Measurements from ENCODE around the gene USP49.
"Not testable (repeated sequence)": the region's sequence is repeated elsewhere in the genome, so short reads cannot be mapped to it uniquely, and the experiment has no call there.

USP49 gene

DNA sequence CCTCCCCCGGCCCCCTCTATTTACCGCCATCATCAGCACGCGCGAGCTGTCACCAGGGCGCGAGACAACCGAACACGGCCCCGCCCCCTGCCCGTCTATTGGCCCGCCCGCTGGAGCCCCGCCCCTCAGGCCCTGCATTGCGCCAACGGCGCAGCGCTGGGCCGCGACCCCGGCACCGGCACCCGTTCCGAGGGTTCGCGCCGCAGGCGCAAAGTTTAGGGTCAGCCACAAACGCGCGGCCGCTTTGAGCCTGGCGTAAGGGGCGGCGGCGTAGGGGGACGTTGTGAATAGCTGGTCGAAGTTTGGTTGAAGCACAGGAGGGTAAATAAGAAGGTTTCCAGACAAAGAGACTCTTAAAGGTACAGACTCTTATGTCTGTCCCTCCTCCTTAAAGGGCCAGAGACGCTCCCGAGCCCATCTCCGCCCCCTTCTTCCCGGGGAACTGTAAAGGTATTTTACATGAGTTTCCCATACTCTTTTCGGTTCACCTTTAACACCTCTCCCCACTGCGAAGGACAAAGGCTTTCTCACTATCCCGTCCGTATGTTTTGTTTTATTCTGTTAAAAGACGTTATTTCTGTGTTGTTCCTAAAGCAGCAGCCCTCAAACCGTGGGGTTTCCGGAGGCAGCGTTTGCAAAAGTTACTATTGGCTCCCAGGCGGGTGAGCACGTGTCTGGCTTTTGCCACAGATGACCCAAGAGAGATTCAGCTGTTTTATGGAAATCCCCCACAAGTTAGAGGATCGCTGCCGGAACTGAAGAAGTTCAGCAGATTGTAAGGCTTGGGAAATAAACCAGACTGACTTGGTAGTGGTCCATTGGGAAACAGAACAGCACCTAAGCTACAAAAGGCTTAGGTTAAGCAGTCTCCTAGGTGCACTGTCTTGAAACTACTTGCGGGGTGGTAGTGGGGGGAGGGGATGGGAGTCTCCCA is at the start of gene USP49:
USP49 (minus strand) TSS at position 76 of the 934 bp plus-strand sequence. CDS start 88,392 bp downstream, outside the sequence.
- peak; percentile 87 to 90 for DNase-seq (ENCODE audit: low read depth in 1 of 2, low spot score in 1 of 2)
- no peak for TF ChIP-seq JUND (IDR thresholded peaks at IDR 0.05; ENCODE audit: low read depth)
- in situ Hi-C loops (cut with HindIII; ENCODE audit: low pct_unique_long_range_greater_than_20kb, low sequenced_read_pairs), result no loop called here

DNA sequence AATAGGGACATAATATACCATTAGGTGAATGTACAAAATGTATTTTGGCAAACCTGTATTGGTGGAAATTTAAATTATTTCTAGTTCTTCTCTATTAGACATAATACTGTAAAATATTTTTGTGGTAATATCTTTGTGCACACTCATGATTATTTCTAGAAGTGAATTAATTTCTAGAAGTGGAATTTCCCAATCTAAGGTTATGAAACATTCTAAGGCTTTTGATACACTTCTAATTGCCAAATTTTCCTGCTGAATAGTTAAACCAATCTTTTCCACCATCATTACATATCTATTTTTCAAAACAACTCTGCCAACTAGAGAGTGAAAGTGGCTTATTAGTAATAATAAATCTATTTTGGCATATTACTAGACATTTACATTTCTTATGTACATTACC is 48.3 kb upstream of the USP49 start:
- in situ Hi-C loops (cut with HindIII; ENCODE audit: low pct_unique_long_range_greater_than_20kb, low sequenced_read_pairs), result no loop called here
- TF ChIP-seq JUND (IDR thresholded peaks at IDR 0.05; ENCODE audit: low read depth), result no peak
- DNase-seq (ENCODE audit: low read depth in 1 of 2, low spot score in 1 of 2), result no peak

DNA sequence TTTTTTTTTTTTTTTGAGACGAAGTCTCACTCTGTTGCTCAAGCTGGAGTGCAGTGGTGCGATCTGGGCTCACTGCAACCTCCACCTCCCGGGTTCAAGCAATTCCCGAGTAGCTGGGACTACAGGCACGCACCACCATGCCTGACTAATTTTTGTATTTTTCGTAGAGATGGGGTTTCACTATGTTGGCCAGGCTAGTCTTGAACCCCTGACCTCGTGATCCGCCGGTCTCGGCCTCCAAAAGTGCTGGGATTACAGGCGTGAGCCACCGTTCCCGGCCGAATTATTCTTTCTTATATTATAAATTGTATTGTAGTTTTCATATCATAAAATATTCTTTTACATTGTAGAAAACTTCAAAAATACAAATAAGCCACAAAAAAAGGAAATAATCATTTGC is 47.7 kb upstream of the USP49 start:
- in situ Hi-C loops (cut with HindIII; ENCODE audit: low pct_unique_long_range_greater_than_20kb, low sequenced_read_pairs); DNase-seq (ENCODE audit: low read depth in 1 of 2, low spot score in 1 of 2): not testable (repeated sequence)

DNA sequence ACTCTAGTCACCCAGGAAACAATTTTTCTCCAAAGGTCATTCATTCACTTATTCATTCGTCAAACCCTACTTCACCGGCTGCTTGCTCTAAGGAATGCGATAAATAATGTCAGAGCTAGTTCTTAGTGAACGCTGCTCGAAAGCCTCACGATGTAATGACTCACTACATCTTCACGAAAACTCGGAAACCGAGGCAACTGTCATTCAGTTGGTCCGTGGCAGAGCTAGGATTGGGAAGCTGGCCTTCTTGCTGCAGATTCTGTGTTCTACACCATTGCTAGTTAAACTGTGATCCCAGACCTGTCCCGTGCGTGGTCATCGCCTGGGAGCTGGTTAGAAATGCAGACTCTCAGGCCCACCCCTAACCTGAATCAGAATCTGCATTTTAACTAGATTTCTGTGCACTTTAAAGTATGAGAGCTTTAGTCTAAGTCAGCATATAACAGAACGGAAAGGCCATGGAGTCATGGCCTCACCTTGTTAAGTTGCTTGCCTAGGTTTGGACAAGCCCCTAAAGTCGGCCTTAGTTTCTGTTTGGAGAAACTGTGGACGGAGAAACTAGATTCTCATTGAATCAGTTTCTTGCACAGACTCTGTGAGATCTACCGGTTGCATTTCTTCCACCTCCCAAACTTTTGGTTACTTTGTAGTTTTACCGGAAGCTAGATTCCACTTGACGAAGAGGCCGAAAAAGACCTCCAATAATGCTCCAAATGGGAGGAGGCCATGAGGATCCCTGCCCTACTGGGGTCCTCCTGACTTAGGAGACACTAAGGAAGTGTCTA is 47.1 kb upstream of the USP49 start:
- in situ Hi-C loops (cut with HindIII; ENCODE audit: low pct_unique_long_range_greater_than_20kb, low sequenced_read_pairs), result no loop called here
- TF ChIP-seq JUND (IDR thresholded peaks at IDR 0.05; ENCODE audit: low read depth), result no peak
- DNase-seq (ENCODE audit: low read depth in 1 of 2, low spot score in 1 of 2), result no peak

DNA sequence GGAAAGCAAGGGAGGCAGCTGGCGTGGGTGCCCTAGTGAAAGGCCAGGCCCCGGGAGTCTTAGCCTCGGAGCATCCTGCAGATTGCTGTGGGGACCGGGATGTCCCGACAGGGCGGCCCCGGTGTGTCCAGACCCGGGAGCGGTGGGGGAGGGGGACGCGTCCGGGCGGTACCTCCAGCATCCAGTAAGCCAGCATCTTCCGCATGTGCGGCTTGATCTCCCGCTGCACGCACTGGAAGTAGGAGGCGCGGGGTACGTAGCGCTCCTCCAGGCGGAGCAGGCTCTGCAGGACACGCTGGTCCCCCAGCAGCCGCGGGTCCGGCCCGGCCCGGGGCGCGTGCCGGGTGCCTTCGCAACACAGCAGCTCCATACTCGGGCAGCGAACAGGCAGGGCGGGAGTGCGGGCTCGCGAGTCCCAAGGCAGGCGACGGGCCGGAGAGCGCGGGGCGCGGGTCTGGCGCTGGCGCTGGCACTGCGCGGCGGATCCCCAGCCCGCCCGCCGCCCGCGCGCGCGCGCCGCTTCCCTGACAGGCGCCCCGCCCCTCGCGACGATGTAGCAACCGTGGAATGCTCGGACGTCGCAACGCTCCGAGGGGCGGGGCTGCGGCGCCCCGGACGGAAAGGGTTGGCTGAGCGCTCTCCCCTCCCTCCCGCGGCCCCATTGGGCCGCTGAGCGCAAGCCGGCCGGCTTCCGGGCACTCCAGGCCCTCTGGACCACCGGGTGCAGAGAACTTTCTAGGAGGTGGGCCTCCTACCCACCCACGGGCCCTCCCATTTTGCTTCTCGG is 46.3 kb upstream of the USP49 start, which contains the start of gene CCND3:
CCND3 (minus strand) TSS at position 529 of the 787 bp plus-strand sequence; CDS start at position 370, 159 bp downstream.
- in situ Hi-C loops (cut with HindIII; ENCODE audit: low pct_unique_long_range_greater_than_20kb, low sequenced_read_pairs), result no loop called here
- TF ChIP-seq JUND (IDR thresholded peaks at IDR 0.05; ENCODE audit: low read depth), result no peak
- peak; percentile 73 to 95 for DNase-seq (ENCODE audit: low read depth in 1 of 2, low spot score in 1 of 2)

DNA sequence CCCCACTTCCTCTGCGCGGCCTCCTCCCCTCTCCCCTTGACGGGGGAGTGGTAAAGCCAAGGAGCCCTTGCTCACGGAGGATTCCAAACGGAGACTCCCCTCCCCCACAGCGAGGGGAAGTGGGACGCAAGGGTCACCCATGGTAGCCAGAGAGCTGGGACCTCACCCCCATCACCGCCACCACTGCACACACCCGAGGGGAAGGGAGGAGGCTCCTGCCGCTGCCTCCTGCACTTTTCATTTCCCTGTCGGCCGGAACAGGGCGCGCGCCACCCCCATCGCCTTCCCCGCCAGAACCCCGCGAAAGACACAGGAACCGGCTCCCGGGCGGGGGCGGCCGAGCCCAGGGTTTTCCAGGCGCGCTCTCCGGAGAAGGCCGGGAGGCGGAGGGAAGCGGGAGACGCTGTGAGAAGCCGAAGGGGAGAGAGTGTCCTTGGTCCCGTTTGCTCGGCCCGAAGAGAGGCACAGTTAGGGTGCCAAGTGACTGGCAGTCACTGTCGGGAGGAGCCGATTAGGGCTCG is 45.6 kb upstream of the USP49 start:
- in situ Hi-C loops (cut with HindIII; ENCODE audit: low pct_unique_long_range_greater_than_20kb, low sequenced_read_pairs), result no loop called here
- TF ChIP-seq JUND (IDR thresholded peaks at IDR 0.05; ENCODE audit: low read depth), result no peak
- DNase-seq (ENCODE audit: low read depth in 1 of 2, low spot score in 1 of 2), result peak in 1 of 2 experiments; percentile 36

DNA sequence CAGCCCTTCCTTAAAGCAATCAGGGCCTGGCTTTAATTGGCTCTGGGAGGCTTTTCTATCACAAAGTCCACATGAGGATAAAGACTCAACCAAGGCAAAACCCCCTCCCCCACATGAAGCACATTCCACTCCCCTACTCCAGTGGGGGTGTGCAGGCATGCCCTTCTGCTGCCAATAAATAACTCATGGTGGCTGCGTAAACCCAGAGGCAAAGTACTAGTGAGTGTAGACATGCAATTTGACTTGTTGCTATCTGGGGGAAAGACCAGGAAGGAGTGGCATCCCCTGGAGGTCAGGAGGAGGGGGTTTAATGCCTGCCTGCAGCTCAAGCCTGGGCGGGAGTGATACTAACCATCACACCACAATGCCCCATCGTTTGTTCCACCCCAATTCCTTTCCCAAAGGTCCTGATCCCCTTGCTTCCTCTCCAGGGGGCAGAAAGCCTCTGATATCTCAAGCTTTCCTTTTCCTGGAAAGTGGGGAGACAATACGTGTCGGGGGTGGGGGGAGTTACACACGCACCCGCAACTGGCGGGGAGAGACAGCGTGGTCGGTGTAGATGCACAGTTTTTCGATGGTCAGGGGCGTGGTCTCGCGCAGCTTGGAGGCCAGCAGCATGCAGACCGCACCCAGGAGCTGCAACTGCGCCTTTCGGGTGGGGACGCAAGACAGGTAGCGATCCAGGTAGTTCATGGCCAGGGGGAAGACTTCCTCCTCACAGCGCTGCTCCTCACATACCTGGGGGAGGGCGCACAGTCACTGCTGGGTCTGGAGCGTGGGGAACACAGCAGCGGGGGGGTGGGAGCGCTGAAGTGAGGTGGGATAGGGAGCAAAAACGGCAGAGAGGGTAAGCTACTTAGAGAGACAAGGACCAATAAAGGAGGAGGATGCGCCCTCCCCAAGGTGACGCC is 44.9 kb upstream of the USP49 start:
- no peak for DNase-seq (ENCODE audit: low read depth in 1 of 2, low spot score in 1 of 2)
- in situ Hi-C loops (cut with HindIII; ENCODE audit: low pct_unique_long_range_greater_than_20kb, low sequenced_read_pairs), result no loop called here
- no peak for TF ChIP-seq JUND (IDR thresholded peaks at IDR 0.05; ENCODE audit: low read depth)

DNA sequence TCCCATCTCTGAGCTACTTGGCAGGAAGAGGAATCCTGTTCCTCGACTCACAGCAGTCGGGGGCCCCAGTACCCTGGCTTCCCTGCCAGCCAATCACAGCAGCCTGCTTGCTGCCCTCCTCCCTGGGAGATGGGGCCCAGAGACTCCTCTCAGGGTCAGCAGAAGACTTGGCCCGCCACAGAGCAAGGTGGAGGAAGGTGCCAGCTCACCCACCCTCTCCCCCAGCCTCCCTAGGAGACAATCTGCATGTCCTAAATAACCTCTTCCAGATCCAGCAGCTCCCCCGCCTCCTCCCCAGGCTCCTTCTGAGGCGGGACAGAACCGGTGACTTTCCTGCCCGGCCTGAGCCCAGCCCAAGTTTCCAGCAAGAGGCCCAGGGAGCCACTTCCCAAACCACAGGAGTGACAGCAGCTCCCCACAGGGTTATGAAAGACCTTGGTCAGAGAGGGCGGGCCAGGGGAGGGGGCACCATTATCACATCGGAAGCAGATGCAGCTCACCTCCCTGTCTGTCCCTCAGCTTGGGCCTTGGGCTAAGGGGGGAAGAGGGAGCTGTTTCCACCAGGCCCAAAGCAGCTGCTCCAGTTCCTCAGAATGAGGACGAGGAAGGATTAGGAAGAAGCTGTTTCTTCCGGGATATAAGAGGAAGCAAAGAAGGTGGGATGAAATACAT is 44.1 kb upstream of the USP49 start:
- in situ Hi-C loops (cut with HindIII; ENCODE audit: low pct_unique_long_range_greater_than_20kb, low sequenced_read_pairs), result no loop called here
- no peak for DNase-seq (ENCODE audit: low read depth in 1 of 2, low spot score in 1 of 2)
- TF ChIP-seq JUND (IDR thresholded peaks at IDR 0.05; ENCODE audit: low read depth), result no peak

DNA sequence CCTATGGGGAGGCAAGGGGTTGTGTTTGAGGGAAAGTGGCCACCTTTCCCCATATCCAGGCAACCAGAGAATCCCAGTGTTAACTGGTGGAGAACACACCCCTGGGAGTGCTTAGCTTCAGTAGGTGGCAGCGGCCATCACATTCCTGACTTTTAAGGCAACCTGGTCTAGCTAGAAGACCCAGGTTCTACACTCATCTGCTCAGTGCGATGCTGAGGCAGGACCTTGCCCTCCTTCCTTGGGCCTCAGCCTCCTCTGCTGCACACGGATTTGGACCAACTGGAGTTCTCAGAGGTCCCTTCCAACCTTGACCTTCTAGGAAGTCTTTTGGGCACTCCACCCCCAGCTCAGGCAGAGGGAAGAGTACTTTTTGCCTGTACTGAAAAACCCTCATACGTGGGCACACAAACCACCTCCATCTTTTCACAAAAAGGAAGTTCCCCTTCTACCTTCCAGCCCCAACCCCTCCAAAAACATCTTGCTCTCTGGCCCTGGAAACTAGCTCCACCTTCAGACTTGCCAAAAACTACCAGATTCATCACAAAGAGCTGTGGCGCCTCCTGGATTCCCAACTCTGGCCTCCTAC is 43.5 kb upstream of the USP49 start:
- in situ Hi-C loops (cut with HindIII; ENCODE audit: low pct_unique_long_range_greater_than_20kb, low sequenced_read_pairs), result no loop called here
- TF ChIP-seq JUND (IDR thresholded peaks at IDR 0.05; ENCODE audit: low read depth), result no peak
- no peak for DNase-seq (ENCODE audit: low read depth in 1 of 2, low spot score in 1 of 2)

DNA sequence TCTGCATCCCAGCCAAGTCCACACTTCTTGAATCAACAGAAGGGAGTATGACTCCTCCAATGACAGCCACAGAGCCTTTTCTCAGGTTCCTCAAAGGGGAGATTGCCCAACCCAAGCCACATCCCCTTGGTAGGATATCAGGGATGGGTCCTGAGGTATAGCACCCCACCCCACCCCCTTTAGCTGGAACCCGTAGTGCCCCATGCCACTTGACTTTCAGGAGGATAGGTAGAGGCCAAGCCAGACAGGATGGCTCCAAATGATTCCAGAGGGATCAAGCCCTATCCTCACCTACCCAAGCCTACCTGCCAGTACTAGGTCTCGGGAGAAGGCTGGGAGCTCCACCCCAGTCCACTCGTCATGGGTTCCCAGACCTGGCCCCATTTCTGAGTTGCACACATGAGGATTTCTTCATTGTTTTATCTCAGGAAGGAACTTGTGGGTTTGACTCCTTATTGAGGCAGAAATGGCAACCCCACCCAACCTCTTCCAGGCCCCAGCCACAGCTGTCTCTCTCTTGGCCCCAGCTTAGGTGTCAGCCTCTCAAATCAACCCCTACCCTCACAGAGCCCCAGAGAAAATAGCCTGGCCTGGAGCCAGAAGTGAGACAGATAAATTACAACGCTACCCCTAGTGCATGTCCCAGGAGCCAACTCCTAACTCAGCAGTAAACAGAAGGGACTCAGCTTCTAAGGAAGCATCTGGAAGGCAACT is 42.8 kb upstream of the USP49 start:
- no peak for TF ChIP-seq JUND (IDR thresholded peaks at IDR 0.05; ENCODE audit: low read depth)
- DNase-seq (ENCODE audit: low read depth in 1 of 2, low spot score in 1 of 2), result no peak
- in situ Hi-C loops (cut with HindIII; ENCODE audit: low pct_unique_long_range_greater_than_20kb, low sequenced_read_pairs), result no loop called here
